Anterior cingulate cortex (tissue), 58 donors: ENCODE data around the gene OSBPL8.
"Not testable (repeated sequence)": the region's sequence is repeated elsewhere in the genome, so short reads cannot be mapped to it uniquely, and the experiment has no call there.

Experiments
- DNase-seq, 58 donors: peaks; one replicate each; lab custom pipeline; 2025; lab: John Stamatoyannopoulos, UW

The OSBPL8 gene

DNA sequence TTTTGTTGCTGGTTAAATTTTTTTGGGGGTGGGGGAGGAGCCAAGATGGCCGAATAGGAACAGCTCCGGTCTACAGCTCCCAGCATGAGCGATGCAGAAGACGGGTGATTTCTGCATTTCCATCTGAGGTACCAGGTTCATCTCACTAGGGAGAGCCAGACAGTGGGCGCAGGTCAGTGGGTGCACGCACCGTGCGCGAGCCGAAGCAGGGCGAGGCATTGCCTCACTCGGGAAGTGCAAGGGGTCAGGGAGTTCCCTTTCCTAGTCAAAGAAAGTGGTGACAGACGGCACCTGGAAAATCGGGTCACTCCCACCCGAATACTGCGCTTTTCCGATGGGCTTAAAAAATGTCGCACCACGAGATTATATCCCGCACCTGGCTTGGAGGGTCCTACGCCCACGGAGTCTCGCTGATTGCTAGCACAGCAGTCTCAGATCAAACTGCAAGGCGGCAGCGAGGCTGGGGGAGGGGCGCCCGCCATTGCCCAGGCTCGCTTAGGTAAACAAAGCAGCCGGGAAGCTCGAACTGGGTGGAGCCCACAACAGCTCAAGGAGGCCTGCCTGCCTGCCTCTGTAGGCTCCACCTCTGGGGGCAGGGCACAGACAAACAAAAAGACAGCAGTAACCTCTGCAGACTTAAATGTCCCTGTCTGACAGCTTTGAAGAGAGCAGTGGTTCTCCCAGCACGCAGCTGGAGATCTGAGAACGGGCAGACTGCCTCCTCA, 239.8 kb downstream of the OSBPL8 start:
- DNase-seq, result not testable (repeated sequence)

DNA sequence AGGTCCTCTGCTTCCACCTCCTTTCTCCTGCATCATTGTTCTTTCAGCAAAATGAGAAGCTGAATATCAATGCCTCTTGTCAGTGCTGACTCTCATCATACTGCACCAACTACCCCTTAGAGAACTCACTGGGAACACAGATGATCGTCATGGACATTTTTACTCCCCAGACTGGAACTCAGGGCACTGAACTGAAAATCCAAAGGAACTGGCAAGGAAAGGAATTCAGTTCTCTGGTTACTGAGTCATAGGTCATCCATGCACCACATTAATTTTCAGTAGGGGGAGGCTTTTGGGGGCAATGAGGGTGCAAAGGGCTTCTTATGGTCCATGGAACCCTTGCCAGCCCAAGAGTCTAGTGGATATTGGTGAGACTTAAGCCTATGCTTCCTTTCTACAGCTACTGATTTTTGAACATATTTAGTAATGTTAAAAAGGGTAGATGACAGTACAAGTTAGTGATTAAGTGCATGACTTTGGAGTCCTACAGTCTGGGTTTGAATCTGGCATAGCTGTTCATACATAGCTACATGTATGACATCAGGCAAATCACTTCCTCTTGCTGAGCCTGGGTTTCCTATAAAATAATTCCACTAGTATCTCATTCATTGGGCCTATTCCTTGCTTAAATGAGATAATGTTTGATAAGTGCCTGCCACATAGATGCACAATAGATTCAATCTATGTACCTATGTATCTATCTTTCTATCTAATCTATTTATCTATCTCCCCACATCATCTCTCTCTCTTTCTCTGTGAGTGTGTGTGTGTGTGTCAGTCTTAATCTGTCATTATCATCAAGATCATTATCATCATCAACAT, 240.6 kb downstream of the OSBPL8 start:
- DNase-seq, result no peak

DNA sequence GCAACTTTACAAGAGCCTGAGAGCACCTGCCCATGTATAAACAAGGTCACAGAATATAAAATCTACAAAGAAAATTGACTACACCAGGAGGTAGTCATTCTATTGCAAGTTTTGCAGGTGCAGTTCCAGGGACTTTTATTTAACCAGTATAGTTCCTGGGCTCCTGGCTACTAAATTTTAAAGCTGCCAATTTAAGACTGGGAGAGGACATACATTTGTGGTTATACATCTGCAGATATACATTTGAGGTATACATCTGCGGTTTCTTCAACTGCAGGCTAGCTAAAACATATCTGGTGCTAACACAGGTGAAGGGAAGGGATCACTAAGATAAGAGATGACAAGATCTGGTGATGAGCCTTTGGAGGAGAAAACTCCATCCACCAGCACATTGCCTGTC, 241.6 kb downstream of the OSBPL8 start:
- DNase-seq, result no peak

DNA sequence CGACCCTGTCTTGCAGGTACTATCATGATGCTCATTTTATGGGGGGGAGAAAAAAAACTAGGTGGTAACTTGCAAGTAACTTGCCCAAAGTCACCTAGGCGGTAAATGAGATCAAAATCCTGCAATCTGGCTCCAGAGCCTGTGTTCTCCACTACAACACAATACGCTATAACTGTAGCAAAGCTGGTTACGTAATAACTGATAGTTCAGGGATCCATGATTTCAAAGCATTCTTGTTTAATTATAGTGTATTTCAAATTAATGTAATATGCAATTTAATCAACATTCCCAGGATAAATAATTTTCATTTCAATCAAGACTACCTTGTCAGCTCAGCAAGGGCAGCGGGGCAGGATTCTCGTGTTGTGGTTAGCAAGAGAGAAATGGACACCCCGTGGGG, 243.1 kb downstream of the OSBPL8 start:
- no peak for DNase-seq

DNA sequence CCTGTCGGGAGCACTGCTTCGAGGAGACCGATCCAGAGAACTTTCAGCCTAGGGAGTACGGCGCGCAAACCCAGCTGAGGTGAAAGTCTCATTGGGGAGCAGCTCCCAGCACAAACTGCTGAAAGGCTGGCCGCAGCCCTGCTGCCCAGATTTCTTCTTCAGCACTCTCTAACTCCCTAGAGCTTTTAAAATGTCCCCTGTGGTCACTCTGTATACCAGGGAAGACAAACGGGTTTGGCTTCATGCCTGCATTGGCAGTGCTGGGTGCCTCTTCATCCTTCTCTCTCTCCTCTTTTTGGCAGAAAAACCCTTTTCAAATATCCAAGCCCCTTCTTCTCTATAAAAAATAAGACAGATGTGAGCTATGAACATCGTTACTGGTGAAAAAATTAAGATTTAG, 246.3 kb downstream of the OSBPL8 start:
- no peak for DNase-seq

DNA sequence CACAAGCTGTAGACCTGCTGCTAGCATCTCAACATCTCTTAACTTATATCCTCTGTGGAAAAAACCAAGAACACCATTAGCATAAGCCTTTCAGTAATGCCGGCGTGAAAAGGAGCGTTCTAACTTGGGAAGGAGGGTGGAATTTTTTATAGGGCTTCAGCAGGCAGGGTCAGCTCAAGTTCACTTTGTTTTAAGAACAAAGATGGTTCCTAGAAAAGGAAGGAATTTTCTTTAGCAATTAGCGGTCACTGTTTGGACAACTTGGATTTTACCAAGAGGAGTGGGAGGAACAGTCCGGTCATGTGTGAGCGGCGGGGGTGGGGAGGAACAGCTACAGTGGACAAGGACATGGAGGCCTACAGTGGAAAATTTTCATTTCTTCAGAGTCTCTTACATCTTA, 247.3 kb downstream of the OSBPL8 start:
- DNase-seq, result no peak

DNA sequence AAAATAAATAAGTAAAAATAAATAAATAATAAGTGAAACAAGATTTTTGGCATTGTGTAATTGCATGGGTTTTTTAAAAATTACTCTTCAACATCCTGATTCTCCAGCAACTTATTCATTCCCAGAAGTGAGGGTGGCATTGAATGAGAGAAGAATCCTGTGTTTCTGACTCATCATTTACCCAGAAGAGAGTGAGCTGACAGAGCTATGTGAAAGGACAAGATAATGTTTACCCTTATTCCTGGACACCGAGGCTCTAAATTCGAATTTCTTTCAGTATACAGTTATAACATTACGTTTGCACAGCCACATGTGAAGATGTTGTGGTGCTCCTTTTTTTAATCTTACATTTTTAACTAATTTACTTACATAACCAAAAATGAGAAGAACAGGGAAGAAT, 247.8 kb downstream of the OSBPL8 start:
- no peak for DNase-seq

DNA sequence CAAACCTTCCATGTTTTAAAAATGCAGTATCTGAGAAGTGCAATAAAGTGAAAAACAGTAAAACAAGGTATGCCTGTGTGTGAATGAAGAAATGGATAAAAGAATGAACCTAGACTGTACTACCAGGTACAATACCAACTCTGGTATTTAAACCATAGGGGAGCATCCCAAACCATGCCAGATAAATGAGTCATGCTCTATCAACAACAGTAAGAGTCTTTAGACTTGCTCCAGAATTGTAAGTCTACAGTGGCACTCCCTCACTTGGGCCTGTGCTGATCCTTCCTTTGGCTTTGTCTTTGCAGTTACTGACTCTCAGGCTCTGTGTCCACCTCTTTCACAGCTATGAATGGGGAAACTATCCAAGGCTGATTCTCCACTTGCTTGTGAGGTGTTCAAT, 249.5 kb downstream of the OSBPL8 start:
- no peak for DNase-seq

DNA sequence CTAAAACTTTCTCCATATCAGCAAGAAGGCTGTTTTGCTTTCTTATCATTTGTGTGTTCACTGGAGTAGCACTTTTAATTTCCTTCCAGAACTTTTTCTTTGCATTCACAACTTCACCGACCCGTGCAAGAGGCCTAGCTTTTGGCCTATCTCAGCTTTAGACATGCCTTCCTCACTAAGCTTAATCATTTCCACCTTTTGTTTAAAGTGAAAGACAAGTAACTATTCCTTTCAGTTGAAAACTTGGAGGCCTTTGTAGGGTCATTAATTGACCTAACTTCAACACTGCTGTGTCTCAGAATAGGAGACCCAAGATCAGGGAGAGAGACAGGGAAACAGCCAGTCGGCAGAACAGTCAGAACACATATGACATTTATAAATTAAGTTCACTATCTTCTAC, 250.7 kb downstream of the OSBPL8 start:
- DNase-seq, result no peak

DNA sequence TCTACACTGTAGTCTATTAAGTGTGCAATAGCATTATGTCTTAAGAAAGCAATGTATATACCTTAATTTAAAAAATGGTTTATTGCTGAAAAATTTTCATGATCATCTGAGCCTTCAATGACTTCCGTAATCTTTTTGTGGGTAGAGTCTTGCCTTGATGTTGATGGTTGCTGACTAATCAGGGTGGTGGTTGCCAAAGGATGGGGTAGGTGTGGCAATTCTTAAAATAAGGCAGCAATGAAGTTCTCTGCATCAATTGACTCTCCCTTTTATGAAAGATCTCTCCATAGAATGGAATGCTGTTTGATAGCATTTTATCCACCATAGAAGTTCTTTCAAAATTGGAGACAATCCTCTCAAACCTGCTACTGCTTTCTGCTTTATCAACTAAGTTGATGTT, 252.5 kb downstream of the OSBPL8 start:
- no peak for DNase-seq

DNA sequence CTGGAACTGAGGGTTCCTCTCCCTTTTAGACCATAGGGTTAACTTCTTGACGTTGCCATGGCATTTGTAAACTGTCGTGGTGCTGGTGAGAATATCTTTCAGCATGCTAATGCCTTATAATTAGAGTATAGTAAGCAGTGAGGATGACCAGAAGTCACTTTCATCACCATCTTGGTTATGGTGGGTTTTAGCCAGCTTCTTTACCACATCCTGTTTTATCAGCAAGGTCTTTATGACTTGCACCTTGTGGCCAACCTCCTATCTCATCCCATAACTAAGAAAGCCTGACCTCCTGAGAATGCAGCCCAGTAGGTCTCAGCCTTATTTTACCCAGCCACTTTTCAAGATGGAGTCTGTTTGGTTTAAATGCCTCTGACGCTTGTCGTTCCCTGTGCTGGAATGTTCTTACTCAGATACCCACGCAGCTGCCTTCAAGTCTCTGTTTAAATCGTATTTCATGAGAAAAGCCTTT, 255.5 kb downstream of the OSBPL8 start:
- no peak for DNase-seq

DNA sequence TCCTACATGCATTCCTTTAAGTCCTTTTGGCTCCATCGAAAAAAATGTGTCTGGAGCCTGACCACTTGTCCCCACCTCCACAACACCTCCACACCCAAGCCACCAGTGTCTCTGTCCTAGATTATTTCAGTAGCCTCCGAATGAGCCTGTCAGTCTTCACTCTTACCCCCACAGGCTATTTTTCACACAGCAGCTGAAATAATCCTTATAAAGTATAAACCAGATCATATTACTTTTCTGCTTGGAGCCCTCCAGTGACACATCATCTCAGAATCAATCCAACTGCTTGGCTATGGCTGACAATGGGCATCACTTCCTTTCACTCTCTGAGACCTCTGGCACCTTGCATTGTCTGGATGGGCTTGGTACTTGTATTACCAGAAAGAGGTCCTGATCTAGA, 256.2 kb downstream of the OSBPL8 start:
- DNase-seq, result no peak
